Stomach smooth muscle (tissue), 2 donors: ENCODE data around the gene PRM3.

ENCODE experiments used
- H3K27ac ChIP-seq: one replicate; pipeline ENCODE4 v1.7.0; 2013; ENCODE audit warnings: mild to moderate bottlenecking, low read length, inconsistent platforms
- H3K27me3 ChIP-seq, 2 donors: one replicate each; pipeline ENCODE4 v1.7.0; 2013; ENCODE audit warnings: low read length in 2 of 2; ENCODE audit not compliant: insufficient read depth in 2 of 2, control insufficient read depth in 1 of 2
- H3K36me3 ChIP-seq, 2 donors: one replicate each; pipeline ENCODE4 v1.7.0; 2013; ENCODE audit warnings: low read length in 2 of 2; ENCODE audit not compliant: control insufficient read depth in 2 of 2, insufficient read depth in 2 of 2
- H3K4me1 ChIP-seq: one replicate; pipeline ENCODE4 v1.7.0; 2013; ENCODE audit warnings: low read length; ENCODE audit not compliant: control insufficient read depth, insufficient read depth
- H3K4me3 ChIP-seq, 2 donors: one replicate each; pipeline ENCODE4 v1.7.0; 2013; ENCODE audit warnings: low read length in 2 of 2
- H3K9ac ChIP-seq, 2 donors: one replicate each; pipeline ENCODE4 v1.7.0; 2013; ENCODE audit warnings: low read length in 2 of 2, mild to moderate bottlenecking in 1 of 2
- H3K9me3 ChIP-seq, 2 donors: one replicate each; pipeline ENCODE4 v1.7.0; 2013; ENCODE audit warnings: low read length in 2 of 2; ENCODE audit not compliant: control insufficient read depth in 2 of 2
- donor health status: healthy.
- donor health status: Pancreatic carcinoma.

Gene PRM3

GRCh38 chr16:11254913-11255736 lies 18.3 kb downstream of the PRM3 start:
- H3K9me3 ChIP-seq, result no peaks in the 10 kb centered on the region
- peak overlapping the region; percentile 50 to 85 for H3K4me3 ChIP-seq
- H3K4me1 ChIP-seq, result peaks cover 42% of the 10 kb centered on the region
- peak overlapping the region; percentile 24 for H3K27ac ChIP-seq
- H3K36me3 ChIP-seq, result peaks cover 0 to 6% of the 10 kb centered on the region in 2 donors
- H3K9ac ChIP-seq, result peak overlapping the region in 1 of 2 donors; percentile 53
- H3K27me3 ChIP-seq, result no peaks in the 10 kb centered on the region

GRCh38 chr16:11253995-11254912 lies 19.2 kb downstream of the PRM3 start:
- H3K27ac ChIP-seq, result peak overlapping the region; percentile 24

GRCh38 chr16:11253009-11253994 lies 20.1 kb downstream of the PRM3 start:
- peak overlapping the region in 1 of 2 donors; percentile 66 for H3K4me3 ChIP-seq
- H3K9ac ChIP-seq, result peak overlapping the region in 1 of 2 donors; percentile 32
- no peaks in the 10 kb centered on the region for H3K9me3 ChIP-seq
- peaks cover 33% of the 10 kb centered on the region for H3K4me1 ChIP-seq
- H3K36me3 ChIP-seq, result peaks cover 0 to 6% of the 10 kb centered on the region in 2 donors
- peak overlapping the region; percentile 24 for H3K27ac ChIP-seq
- no peaks in the 10 kb centered on the region for H3K27me3 ChIP-seq

More at GRCh38 chr16:11253995-11254912, 19.2 kb downstream of the PRM3 start:
- Histone ChIP-seq H3K36me3 (peaks cover 0 to 6% of the 10 kb centered on the region in 2 donors), H3K4me1 (peaks cover 41% of the 10 kb centered on the region), H3K9ac (peak overlapping the region; percentile 29 to 53), H3K27me3 (no peaks in the 10 kb centered on the region), H3K4me3 (peak overlapping the region; percentile 50 to 85), H3K9me3 (no peaks in the 10 kb centered on the region)

GRCh38 chr16:11252482-11252931 lies 20.9 kb downstream of the PRM3 start:
- peak overlapping the region in 1 of 2 donors; percentile 8 for H3K4me3 ChIP-seq
- H3K4me1 ChIP-seq, result peaks cover 32% of the 10 kb centered on the region
- H3K36me3 ChIP-seq, result peaks cover 0 to 6% of the 10 kb centered on the region in 2 donors
- no peak overlapping the region for H3K9ac ChIP-seq
- H3K27me3 ChIP-seq, result no peaks in the 10 kb centered on the region
- H3K9me3 ChIP-seq, result no peaks in the 10 kb centered on the region
- H3K27ac ChIP-seq, result no peak overlapping the region

- peaks cover 0 to 6% of the 10 kb centered on the region in 2 donors for H3K36me3 ChIP-seq
- H3K4me3 ChIP-seq, result no peak overlapping the region
- no peak overlapping the region for H3K9ac ChIP-seq
- no peaks in the 10 kb centered on the region for H3K27me3 ChIP-seq
- H3K9me3 ChIP-seq, result no peaks in the 10 kb centered on the region
- H3K27ac ChIP-seq, result no peak overlapping the region
- peaks cover 24% of the 10 kb centered on the region for H3K4me1 ChIP-seq
Measured at GRCh38 chr16:11251525-11252481, 21.6 kb downstream of the PRM3 start.

GRCh38 chr16:11250786-11251524 lies 22.5 kb downstream of the PRM3 start:
- Histone ChIP-seq H3K9ac (no peak overlapping the region), H3K27ac (no peak overlapping the region), H3K4me1 (peaks cover 21% of the 10 kb centered on the region), H3K4me3 (no peak overlapping the region), H3K27me3 (no peaks in the 10 kb centered on the region), H3K36me3 (peaks cover 0 to 6% of the 10 kb centered on the region in 2 donors), H3K9me3 (no peaks in the 10 kb centered on the region)

GRCh38 chr16:11250091-11250785 lies 23.2 kb downstream of the PRM3 start:
- no peak overlapping the region for H3K4me3 ChIP-seq
- no peaks in the 10 kb centered on the region for H3K9me3 ChIP-seq
- no peak overlapping the region for H3K9ac ChIP-seq
- H3K4me1 ChIP-seq, result peaks cover 18% of the 10 kb centered on the region
- no peaks in the 10 kb centered on the region for H3K27me3 ChIP-seq
- H3K27ac ChIP-seq, result no peak overlapping the region
- H3K36me3 ChIP-seq, result peaks cover 0 to 6% of the 10 kb centered on the region in 2 donors

- H3K4me1 ChIP-seq, result peaks cover 10% of the 10 kb centered on the region
- H3K9me3 ChIP-seq, result no peaks in the 10 kb centered on the region
- no peaks in the 10 kb centered on the region for H3K27me3 ChIP-seq
- H3K9ac ChIP-seq, result no peak overlapping the region
- peaks cover 0 to 6% of the 10 kb centered on the region in 2 donors for H3K36me3 ChIP-seq
- no peak overlapping the region for H3K4me3 ChIP-seq
- H3K27ac ChIP-seq, result no peak overlapping the region
Measured at GRCh38 chr16:11249233-11250061, 24.0 kb downstream of the PRM3 start.
